Measurements from ENCODE around the gene RAD51AP1. TPM values are rescaled to one million over a fixed set of nuclear protein-coding genes. Genes with fewer than 3 reads are reported as not detected.
A peak's percentile ranks its signal among the peaks of the same experiment; 100 is the strongest.

Gene RAD51AP1
- total RNA-seq, 1 experiment from 2014 or later: 59.4 TPM

DNA sequence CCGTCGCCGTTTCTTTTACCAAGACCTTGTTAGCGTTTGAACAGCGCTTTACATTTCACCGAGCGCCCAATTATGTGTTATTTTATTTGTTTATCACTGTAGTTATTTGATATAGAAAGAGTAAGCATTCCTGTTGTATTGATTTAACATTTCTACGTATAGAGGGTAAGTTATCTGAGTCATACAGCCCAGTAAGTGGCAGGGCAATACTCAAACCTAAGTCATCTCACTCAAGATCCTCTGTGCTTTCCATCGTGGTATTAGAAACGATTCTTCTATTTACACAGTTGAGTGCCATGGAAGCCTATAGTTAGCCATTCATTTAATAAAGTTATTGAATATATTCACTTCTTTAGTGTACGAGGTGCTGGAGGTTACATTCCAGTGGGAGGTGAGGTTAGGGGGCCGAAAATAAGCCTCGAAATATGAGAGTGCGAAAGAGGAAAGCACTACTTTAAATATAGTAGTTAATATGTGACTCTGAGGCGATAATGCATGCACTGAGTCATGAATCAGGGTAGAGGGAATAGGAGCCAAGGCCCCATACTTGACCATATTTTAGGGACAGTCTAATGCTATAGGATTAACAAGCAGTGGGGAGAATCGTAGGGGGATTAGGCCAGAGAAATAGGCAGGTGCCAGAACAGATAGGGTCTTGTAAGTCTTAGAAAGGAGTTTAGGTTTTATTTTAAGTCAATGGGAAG is 629 bp downstream of the RAD51AP1 start:
- peak overlapping the region; percentile 46 for H3K27ac ChIP-seq (ENCODE audit: insufficient read length, low read depth, low read length)
- H3K4me1 ChIP-seq (ENCODE audit: insufficient read depth, low read length): 0 out of 2 replicates have a peak, but pooled peaks cover 5% of the 10 kb centered on the region
- Mint-ChIP-seq H3K4me3 (peak overlapping the region; percentile 95 to 97), H3K27ac (peak overlapping the region; percentile 99 to 100 (median 99); a peak in 6 of 7 replicates), H3K4me1 (peaks cover 14 to 15% of the 10 kb centered on the region in 2 experiments), H3K9me3 (no peaks in the 10 kb centered on the region), H3K36me3 (ENCODE audit: insufficient read depth in 1 of 3, low read depth in 3 of 3) (peaks cover 1 to 20% (median 18%) of the 10 kb centered on the region in 3 experiments; a peak in 6 of 7 replicates), H3K27me3 (ENCODE audit: low read depth) (no peaks in the 10 kb centered on the region)
- no peak overlapping the region for H2BK12ac ChIP-seq (ENCODE audit: insufficient read length, low read depth, low read length)
- peak overlapping the region; percentile 86 for H3K4me2 ChIP-seq (ENCODE audit: insufficient read depth, insufficient read length, low read length)
- no peak overlapping the region for H3K23ac ChIP-seq (ENCODE audit: insufficient read length, low read depth, low read length)
- no peaks in the 10 kb centered on the region for H3K27me3 ChIP-seq (ENCODE audit: insufficient read depth, low read length)
- no peak overlapping the region for H4K8ac ChIP-seq (replicated peaks; ENCODE audit: insufficient read length, low read depth, low read length)
- H2BK20ac ChIP-seq (ENCODE audit: low read depth, low read length, poor library complexity, severe bottlenecking): no peak overlapping the region
- H3K79me2 ChIP-seq (ENCODE audit: insufficient read depth, low read length): peaks cover 8% of the 10 kb centered on the region; the same call in 1 of the 2 replicates
- peak overlapping the region; percentile 28 for H3K56ac ChIP-seq (ENCODE audit: insufficient read length, low read depth, low read length)
- H3K18ac ChIP-seq (ENCODE audit: insufficient read length, low read depth, low read length): no peak overlapping the region
- peak overlapping the region; percentile 90 for H4K5ac ChIP-seq (ENCODE audit: insufficient read length, low read depth, low read length)
- no peak overlapping the region for H2AK5ac ChIP-seq (ENCODE audit: insufficient read length, low read length)
- peak overlapping the region; percentile 85 for H2BK5ac ChIP-seq (ENCODE audit: insufficient read length, low read length)
- WGBS (ENCODE audit: extremely low coverage, insufficient read length, low lambda C conversion rate): no CpG with 5 or more reads among the region's 16 CpGs
- H4K91ac ChIP-seq (ENCODE audit: insufficient read length, low read depth, low read length): no peak overlapping the region
- H3K4ac ChIP-seq (ENCODE audit: low read depth, low read length): no peak overlapping the region
- no peak overlapping the region for H3T11ph ChIP-seq (ENCODE audit: low read length)
- H3K14ac ChIP-seq (ENCODE audit: insufficient read depth, low read length): peak overlapping the region; percentile 92; the same call in 1 of the 2 replicates
- H4K20me1 ChIP-seq (ENCODE audit: control insufficient read depth, insufficient read depth, insufficient read length): no peaks in the 10 kb centered on the region
- H3K23me2 ChIP-seq (ENCODE audit: insufficient read length, low read depth, low read length, poor library complexity, severe bottlenecking): no peaks in the 10 kb centered on the region
- H2AFZ ChIP-seq (ENCODE audit: low read length): no peak overlapping the region
- H3K9me3 ChIP-seq (ENCODE audit: control insufficient read depth, low read depth, low read length): no peaks in the 10 kb centered on the region
- H3K9ac ChIP-seq (ENCODE audit: extremely low read depth, insufficient read length, low read length): peak overlapping the region; percentile 99
- H3K79me1 ChIP-seq (ENCODE audit: insufficient read depth, low read depth, low read length, poor library complexity, severe bottlenecking): peaks cover 3% of the 10 kb centered on the region
- no peak overlapping the region for H2BK120ac ChIP-seq (ENCODE audit: low read depth, low read length, poor library complexity, severe bottlenecking)
- TF ChIP-seq, protein P1, sequence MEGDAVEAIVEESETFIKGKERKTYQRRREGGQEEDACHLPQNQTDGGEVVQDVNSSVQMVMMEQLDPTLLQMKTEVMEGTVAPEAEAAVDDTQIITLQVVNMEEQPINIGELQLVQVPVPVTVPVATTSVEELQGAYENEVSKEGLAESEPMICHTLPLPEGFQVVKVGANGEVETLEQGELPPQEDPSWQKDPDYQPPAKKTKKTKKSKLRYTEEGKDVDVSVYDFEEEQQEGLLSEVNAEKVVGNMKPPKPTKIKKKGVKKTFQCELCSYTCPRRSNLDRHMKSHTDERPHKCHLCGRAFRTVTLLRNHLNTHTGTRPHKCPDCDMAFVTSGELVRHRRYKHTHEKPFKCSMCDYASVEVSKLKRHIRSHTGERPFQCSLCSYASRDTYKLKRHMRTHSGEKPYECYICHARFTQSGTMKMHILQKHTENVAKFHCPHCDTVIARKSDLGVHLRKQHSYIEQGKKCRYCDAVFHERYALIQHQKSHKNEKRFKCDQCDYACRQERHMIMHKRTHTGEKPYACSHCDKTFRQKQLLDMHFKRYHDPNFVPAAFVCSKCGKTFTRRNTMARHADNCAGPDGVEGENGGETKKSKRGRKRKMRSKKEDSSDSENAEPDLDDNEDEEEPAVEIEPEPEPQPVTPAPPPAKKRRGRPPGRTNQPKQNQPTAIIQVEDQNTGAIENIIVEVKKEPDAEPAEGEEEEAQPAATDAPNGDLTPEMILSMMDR (conservative IDR thresholded peaks at IDR 0.05): no peak
- no peak overlapping the region for H2BK15ac ChIP-seq (ENCODE audit: low read depth, low read length)
- no peak for DNase-seq

Measured in H9 (cell line).